CD14-positive monocyte (primary cell): ENCODE data around the gene ANKRD40. TPM values are rescaled to one million over a fixed set of nuclear protein-coding genes. Genes with fewer than 3 reads are reported as not detected.

ENCODE experiments used
- DNase-seq, 3 donors: peaks; one replicate each; pipeline ENCODE4 v3.0.0-alpha.2; 2011 to 2022
- H2AFZ ChIP-seq: 2 replicates; pipeline ENCODE4 v1.6.0; 2012; ENCODE audit warnings: mild to moderate bottlenecking, low read depth, low read length, inconsistent platforms; ENCODE audit not compliant: insufficient read depth, poor library complexity, severe bottlenecking
- H3K27ac ChIP-seq, 2 donors: 1 replicate in 1 of 2; 2 replicates in 1 of 2; pipeline ENCODE4 v1.5.1; 2012 to 2013; ENCODE audit warnings: low read length in 2 of 2, control low read depth in 1 of 2, inconsistent platforms in 1 of 2, low read depth in 1 of 2, mild to moderate bottlenecking in 1 of 2
- H3K27me3 ChIP-seq, 2 donors: one replicate each; pipeline versions ENCODE4 v1.6.0 to v1.6.1; 2011 to 2013; ENCODE audit warnings: low read length in 2 of 2; ENCODE audit not compliant: control insufficient read depth in 2 of 2, insufficient read depth in 2 of 2
- H3K36me3 ChIP-seq, 2 donors: replicated peaks in 1 of 2; 1 replicate in 1 of 2; 2 replicates in 1 of 2; pipeline versions ENCODE4 v1.5.1 to v1.6.1; 2012 to 2013; ENCODE audit warnings: low read length in 2 of 2, control low read depth in 1 of 2, inconsistent platforms in 1 of 2, mild to moderate bottlenecking in 1 of 2; ENCODE audit not compliant: insufficient read depth in 2 of 2, control insufficient read depth in 1 of 2
- H3K4me1 ChIP-seq, 2 donors: 1 replicate in 1 of 2; 2 replicates in 1 of 2; pipeline versions ENCODE4 v1.5.1 to v1.6.1; 2012 to 2013; ENCODE audit warnings: low read length in 2 of 2, control low read depth in 1 of 2, inconsistent platforms in 1 of 2, mild to moderate bottlenecking in 1 of 2, moderate library complexity in 1 of 2; ENCODE audit not compliant: insufficient read depth in 2 of 2, control insufficient read depth in 1 of 2
- H3K4me2 ChIP-seq: replicated peaks from 2 replicates; pipeline ENCODE3; 2012; ENCODE audit warnings: low read length, moderate library complexity, mild to moderate bottlenecking; ENCODE audit not compliant: poor library complexity, severe bottlenecking; ENCODE audit errors: extremely low read depth
- H3K4me3 ChIP-seq, 3 experiments: fragments of 200-600 bp in 1 of 3; sonication (generic) in 1 of 3; replicated peaks in 1 of 3; 1 replicate in 2 of 3; 2 replicates in 1 of 3; pipeline ENCODE4 v1.5.1; 2011 to 2013; ENCODE audit warnings: low read length in 3 of 3, mild to moderate bottlenecking in 3 of 3, control low read depth in 2 of 3, low read depth in 2 of 3, inconsistent platforms in 1 of 3, moderate library complexity in 1 of 3
- H3K79me2 ChIP-seq: 2 replicates; pipeline ENCODE4 v1.6.0; 2012; ENCODE audit warnings: mild to moderate bottlenecking, control low read depth, inconsistent platforms, low read length, moderate library complexity; ENCODE audit not compliant: insufficient read depth
- H3K9ac ChIP-seq: 2 replicates; pipeline ENCODE4 v1.6.0; 2017; ENCODE audit warnings: low read length, mild to moderate bottlenecking; ENCODE audit not compliant: insufficient read depth, poor library complexity, severe bottlenecking
- H3K9me3 ChIP-seq, 2 donors: replicated peaks in 1 of 2; 1 replicate in 1 of 2; 2 replicates in 1 of 2; pipeline versions ENCODE4 v1.5.1 to v1.6.1; 2012 to 2013; ENCODE audit warnings: low read length in 2 of 2, control low read depth in 1 of 2; ENCODE audit not compliant: control insufficient read depth in 1 of 2, insufficient read depth in 1 of 2
- H4K20me1 ChIP-seq: 2 replicates; pipeline ENCODE4 v1.6.0; 2012; ENCODE audit warnings: mild to moderate bottlenecking, low read length, control low read depth, moderate library complexity; ENCODE audit not compliant: insufficient read depth
- H3K27ac Mint-ChIP-seq, 7 donors: one replicate each; pipeline ENCODE4 v1.8.0; 2020; ENCODE audit warnings: mild to moderate bottlenecking in 7 of 7, mixed read lengths in 7 of 7, moderate library complexity in 6 of 7, inconsistent platforms in 2 of 7
- H3K27me3 Mint-ChIP-seq, 3 donors: one replicate each; pipeline ENCODE4 v1.8.0; 2021 to 2022; ENCODE audit warnings: low read depth in 3 of 3, mild to moderate bottlenecking in 3 of 3, mixed read lengths in 3 of 3, moderate library complexity in 3 of 3, inconsistent platforms in 1 of 3
- H3K36me3 Mint-ChIP-seq, 2 donors: one replicate each; pipeline ENCODE4 v1.8.0; 2020; ENCODE audit warnings: mixed read lengths in 2 of 2, inconsistent platforms in 1 of 2, mild to moderate bottlenecking in 1 of 2
- H3K4me1 Mint-ChIP-seq: one replicate; pipeline ENCODE4 v1.8.0; 2020; ENCODE audit warnings: mild to moderate bottlenecking, mixed read lengths
- H3K4me3 Mint-ChIP-seq, 2 donors: one replicate each; pipeline ENCODE4 v1.8.0; 2020; ENCODE audit warnings: mild to moderate bottlenecking in 2 of 2, mixed read lengths in 2 of 2, moderate library complexity in 1 of 2
- H3K9me3 Mint-ChIP-seq, 7 donors: one replicate each; pipeline ENCODE4 v1.8.0; 2020 to 2022; ENCODE audit warnings: mixed read lengths in 7 of 7, mild to moderate bottlenecking in 6 of 7, moderate library complexity in 6 of 7, inconsistent platforms in 2 of 7
- CTCF ChIP-seq: fragments of 200-600 bp; IDR thresholded peaks from one replicate; pipeline ENCODE4 v1.8.0; 2022; ENCODE audit warnings: antibody characterized with exemption, mild to moderate bottlenecking
- WGBS: methylation state at CpG from one replicate; pipeline ENCODE4 v1.1.5; 2013; ENCODE audit warnings: missing lambda C conversion rate; ENCODE audit not compliant: insufficient coverage; 5-methylcytosine and 5-hydroxymethylcytosine counted together
- intact Hi-C, 2 donors: fragments of 100-400 bp; cut with micrococcal nuclease; formaldehyde crosslinking; loops; one replicate each; pipeline versions ENCODE4 v1.15.0 to v1.15.1; 2023
- polyA plus RNA-seq, 3 donors: library from polyadenylated mRNA; depleted of rRNA in 1 of 3; unstranded in 2 of 3; stranded (reverse) in 1 of 3; fragments of 300-500 nt in 2 of 3; fragments of >200 nt in 1 of 3; fragmentation: Illumina TruSeq in 2 of 3; gene quantifications; 1 replicate in 2 of 3; 2 replicates in 1 of 3; pipeline ENCODE4 v1.2.3, GENCODE V29; 2012 to 2021

ANKRD40 gene
- polyA plus RNA-seq, 3 donors = 3.4 to 21.8 (median 3.4) TPM

GRCh38 chr17:50682938-50683337, 24.8 kb downstream of the ANKRD40 start:
- Histone ChIP-seq H3K4me1 (peaks cover 5 to 9% of the 10 kb centered on the region in 2 donors), H3K27ac (no peak overlapping the region), H3K4me3 (no peak overlapping the region), H3K27me3 (no peaks in the 10 kb centered on the region), H3K36me3 (no peaks in the 10 kb centered on the region), H3K9ac (no peak overlapping the region), H2AFZ (no peak overlapping the region), H4K20me1 (no peaks in the 10 kb centered on the region), H3K9me3 (no peaks in the 10 kb centered on the region), H3K79me2 (no peaks in the 10 kb centered on the region), H3K4me2 (no peak overlapping the region)
- peaks cover 9 to 17% (median 11%) of the 10 kb centered on the region in 3 donors for H3K27me3 Mint-ChIP-seq
- H3K36me3 Mint-ChIP-seq = peaks cover 0 to 4% of the 10 kb centered on the region in 2 donors
- no peak for TF ChIP-seq CTCF
- 97% methylated on average over 3 of the region's 3 CpGs for WGBS
- H3K9me3 Mint-ChIP-seq = no peaks in the 10 kb centered on the region
- H3K27ac Mint-ChIP-seq = no peak overlapping the region
- intact Hi-C loops = loop anchor here (5.0 kb wide), 3 partner anchors 131 to 201 kb away; partner anchors contain the start of gene SPATA20 (in 1 of the 2)
- peaks cover 9% of the 10 kb centered on the region for H3K4me1 Mint-ChIP-seq
- H3K4me3 Mint-ChIP-seq = no peak overlapping the region
- no peak for DNase-seq

- Histone ChIP-seq H3K4me1 (peaks cover 5 to 9% of the 10 kb centered on the region in 2 donors), H2AFZ (no peak overlapping the region), H3K4me2 (no peak overlapping the region), H3K79me2 (no peaks in the 10 kb centered on the region), H3K36me3 (no peaks in the 10 kb centered on the region), H3K27me3 (no peaks in the 10 kb centered on the region), H3K27ac (no peak overlapping the region), H3K9ac (no peak overlapping the region), H3K4me3 (no peak overlapping the region), H4K20me1 (no peaks in the 10 kb centered on the region), H3K9me3 (no peaks in the 10 kb centered on the region)
- Mint-ChIP-seq H3K27ac (peak overlapping the region in 1 of 7 donors; percentile 44), H3K4me1 (peaks cover 9% of the 10 kb centered on the region), H3K27me3 (peaks cover 11 to 16% (median 13%) of the 10 kb centered on the region in 3 donors), H3K4me3 (no peak overlapping the region), H3K36me3 (peaks cover 0 to 8% of the 10 kb centered on the region in 2 donors), H3K9me3 (no peaks in the 10 kb centered on the region)
- intact Hi-C loops = loop anchor here (5.0 kb wide), 3 partner anchors 130 to 200 kb away; partner anchors contain the start of gene SPATA20 (in 1 of the 2)
- no peak for TF ChIP-seq CTCF
- WGBS = 92% methylated on average over 1 of the region's 3 CpGs
- no peak for DNase-seq
Observed at GRCh38 chr17:50682441-50682840, 25.3 kb downstream of the ANKRD40 start.
